Chondrocyte (in vitro differentiated cells): ENCODE data around the gene CUTA. TPM values are rescaled to one million over a fixed set of nuclear protein-coding genes. Genes with fewer than 3 reads are reported as not detected.

Source experiments
- DNase-seq: peaks from one replicate; pipeline ENCODE4 v3.0.0; 2021; ENCODE audit warnings: mixed read lengths, low spot score
- H3K27ac Mint-ChIP-seq: one replicate; pipeline ENCODE4 v1.8.0; 2021; ENCODE audit warnings: mild to moderate bottlenecking, moderate library complexity, mixed read lengths; ENCODE audit not compliant: unreplicated experiment
- H3K27me3 Mint-ChIP-seq: 2 replicates; pipeline ENCODE4 v1.8.0; 2021; ENCODE audit warnings: low read depth, mixed read lengths
- H3K36me3 Mint-ChIP-seq: 2 replicates; pipeline ENCODE4 v1.8.0; 2021; ENCODE audit warnings: low read depth, mixed read lengths
- H3K4me1 Mint-ChIP-seq: 2 replicates; pipeline ENCODE4 v1.8.0; 2021; ENCODE audit warnings: low read depth, mild to moderate bottlenecking, mixed read lengths
- H3K4me3 Mint-ChIP-seq: one replicate; pipeline ENCODE4 v1.8.0; 2021; ENCODE audit warnings: mild to moderate bottlenecking, moderate library complexity, mixed read lengths; ENCODE audit not compliant: unreplicated experiment
- H3K9me3 Mint-ChIP-seq: 2 replicates; pipeline ENCODE4 v1.8.0; 2021; ENCODE audit warnings: low read depth, mixed read lengths
- total RNA-seq: library from RNA; stranded (reverse); gene quantifications from 3 replicates; pipeline ENCODE4 v1.2.1, GENCODE V29; 2021
- TF ChIP-seq, protein P1 (sequence below): fragments of 200-600 bp; sonication (generic); IDR thresholded peaks from 2 replicates; pipeline ENCODE4 v1.5.0; 2021; ENCODE audit warnings: antibody characterized with exemption, mild to moderate bottlenecking, moderate library complexity

The CUTA gene
- total RNA-seq, 1 donor from 2014 or later = 218 TPM

DNA sequence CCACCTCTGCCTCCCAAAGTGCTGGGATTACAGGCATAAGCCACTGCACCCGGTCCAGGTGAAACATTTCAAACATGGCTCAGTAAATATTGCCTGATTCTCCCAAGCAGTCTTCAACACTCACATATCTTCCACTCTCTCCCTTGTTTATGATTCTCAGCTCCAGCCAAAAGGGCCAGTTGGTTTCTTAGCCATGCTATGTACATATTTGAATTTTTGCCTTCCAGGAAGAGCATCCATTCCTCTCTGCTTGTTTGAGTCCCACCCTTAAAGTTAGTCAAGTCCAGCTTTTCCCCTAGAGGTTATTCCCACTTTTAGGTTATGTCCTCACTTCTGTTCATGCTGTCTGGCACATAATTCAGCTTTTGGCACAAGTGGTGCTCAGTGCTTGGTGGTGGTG is 20.4 kb downstream of the CUTA start:
- no peaks in the 10 kb centered on the region for H3K36me3 Mint-ChIP-seq
- peaks cover 21% of the 10 kb centered on the region for H3K4me1 Mint-ChIP-seq
- no peaks in the 10 kb centered on the region for H3K27me3 Mint-ChIP-seq
- no peak overlapping the region for H3K27ac Mint-ChIP-seq
- H3K9me3 Mint-ChIP-seq = no peaks in the 10 kb centered on the region
- TF ChIP-seq, protein P1, sequence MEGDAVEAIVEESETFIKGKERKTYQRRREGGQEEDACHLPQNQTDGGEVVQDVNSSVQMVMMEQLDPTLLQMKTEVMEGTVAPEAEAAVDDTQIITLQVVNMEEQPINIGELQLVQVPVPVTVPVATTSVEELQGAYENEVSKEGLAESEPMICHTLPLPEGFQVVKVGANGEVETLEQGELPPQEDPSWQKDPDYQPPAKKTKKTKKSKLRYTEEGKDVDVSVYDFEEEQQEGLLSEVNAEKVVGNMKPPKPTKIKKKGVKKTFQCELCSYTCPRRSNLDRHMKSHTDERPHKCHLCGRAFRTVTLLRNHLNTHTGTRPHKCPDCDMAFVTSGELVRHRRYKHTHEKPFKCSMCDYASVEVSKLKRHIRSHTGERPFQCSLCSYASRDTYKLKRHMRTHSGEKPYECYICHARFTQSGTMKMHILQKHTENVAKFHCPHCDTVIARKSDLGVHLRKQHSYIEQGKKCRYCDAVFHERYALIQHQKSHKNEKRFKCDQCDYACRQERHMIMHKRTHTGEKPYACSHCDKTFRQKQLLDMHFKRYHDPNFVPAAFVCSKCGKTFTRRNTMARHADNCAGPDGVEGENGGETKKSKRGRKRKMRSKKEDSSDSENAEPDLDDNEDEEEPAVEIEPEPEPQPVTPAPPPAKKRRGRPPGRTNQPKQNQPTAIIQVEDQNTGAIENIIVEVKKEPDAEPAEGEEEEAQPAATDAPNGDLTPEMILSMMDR = no peak
- no peak for DNase-seq
- no peak overlapping the region for H3K4me3 Mint-ChIP-seq

DNA sequence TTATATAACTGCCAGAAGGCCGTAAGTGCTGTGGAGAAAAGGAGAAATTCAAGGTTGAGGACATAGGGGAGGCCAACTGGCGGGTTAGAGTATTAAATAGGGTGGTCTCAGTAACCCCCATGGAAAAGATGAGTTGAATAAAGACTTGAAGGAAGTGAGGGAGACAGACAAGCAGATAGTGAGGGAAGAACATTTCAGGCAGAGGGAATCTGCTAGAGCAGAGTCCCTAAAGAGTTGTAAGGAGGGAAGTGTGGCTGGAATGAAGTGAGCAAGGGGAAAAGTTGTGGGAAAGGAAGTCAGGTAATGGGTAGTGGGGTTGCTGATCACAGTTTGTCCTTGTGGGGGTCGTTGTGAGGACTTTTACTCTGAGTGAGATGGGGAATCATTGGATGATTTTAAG is 24.9 kb downstream of the CUTA start:
- Mint-ChIP-seq H3K27me3 (no peaks in the 10 kb centered on the region), H3K9me3 (no peaks in the 10 kb centered on the region), H3K27ac (peak overlapping the region; percentile 70), H3K36me3 (no peaks in the 10 kb centered on the region), H3K4me1 (peaks cover 32% of the 10 kb centered on the region), H3K4me3 (peak overlapping the region; percentile 77)
- TF ChIP-seq, protein P1 = no peak
- DNase-seq = no peak

- H3K4me1 Mint-ChIP-seq = peaks cover 32% of the 10 kb centered on the region
- no peak for DNase-seq
- H3K27ac Mint-ChIP-seq = peak overlapping the region; percentile 97
- H3K4me3 Mint-ChIP-seq = peak overlapping the region; percentile 77
- H3K27me3 Mint-ChIP-seq = no peaks in the 10 kb centered on the region
- H3K36me3 Mint-ChIP-seq = no peaks in the 10 kb centered on the region
- H3K9me3 Mint-ChIP-seq = no peaks in the 10 kb centered on the region
- TF ChIP-seq, protein P1 = no peak
Measured at GRCh38 chr6:33392595-33392948, 25.3 kb downstream of the CUTA start.

- peak overlapping the region; percentile 77 for H3K4me3 Mint-ChIP-seq
- H3K27me3 Mint-ChIP-seq = no peaks in the 10 kb centered on the region
- no peaks in the 10 kb centered on the region for H3K36me3 Mint-ChIP-seq
- H3K4me1 Mint-ChIP-seq = peaks cover 32% of the 10 kb centered on the region
- H3K9me3 Mint-ChIP-seq = no peaks in the 10 kb centered on the region
- DNase-seq = no peak
- H3K27ac Mint-ChIP-seq = peak overlapping the region; percentile 97
- TF ChIP-seq, protein P1 = no peak
Measured at GRCh38 chr6:33391922-33392594, 25.8 kb downstream of the CUTA start.

DNA sequence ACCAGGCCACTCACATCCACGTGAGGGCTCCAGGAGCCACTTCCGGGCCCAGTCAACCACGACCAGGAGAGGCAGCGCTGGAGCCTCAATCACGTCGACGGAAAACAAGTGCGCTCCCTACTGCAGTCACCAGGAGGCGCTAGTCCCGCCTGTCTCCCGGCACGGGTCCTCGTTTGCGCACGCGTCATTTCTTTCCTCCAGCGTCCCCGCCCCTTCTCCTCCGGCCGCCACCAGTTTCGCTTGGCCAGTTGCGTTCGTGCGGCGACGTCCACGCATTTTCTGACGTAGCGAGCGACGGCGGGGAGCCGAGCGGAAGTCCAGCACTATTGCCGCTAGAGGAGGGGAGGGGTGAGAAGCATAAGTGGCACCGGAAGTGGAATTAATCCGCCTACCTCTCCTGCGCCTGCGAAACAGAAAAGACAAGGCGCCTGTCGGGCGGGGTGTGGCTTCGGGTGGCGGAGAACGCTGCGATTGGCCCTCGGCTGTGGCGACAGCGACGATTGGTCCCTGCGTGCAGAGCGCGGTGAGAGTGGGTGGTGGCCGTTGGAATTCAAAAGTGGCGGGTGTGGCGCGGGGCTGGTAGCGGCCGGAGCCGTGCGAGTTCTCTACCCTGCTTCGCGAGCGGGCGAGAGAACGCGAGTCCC is 26.5 kb downstream of the CUTA start, which contains the start of gene KIFC1:
Gene KIFC1, plus strand, starts transcription at position 546 of the 644 bp plus-strand sequence. CDS start 163 bp downstream, outside the sequence.
- DNase-seq = peak; percentile 99
- no peaks in the 10 kb centered on the region for H3K9me3 Mint-ChIP-seq
- peak within 1 kb of the TSS; percentile 77 for H3K4me3 Mint-ChIP-seq
- peaks cover 32% of the 10 kb centered on the region for H3K4me1 Mint-ChIP-seq
- TF ChIP-seq, protein P1 = peak; percentile 99
- peak within 1 kb of the TSS; percentile 97 for H3K27ac Mint-ChIP-seq
- H3K27me3 Mint-ChIP-seq = no peaks in the 10 kb centered on the region
- H3K36me3 Mint-ChIP-seq = no peaks in the 10 kb centered on the region
